K562 (cell line): ENCODE results near the gene CCDC171. TPM values are rescaled to one million over a fixed set of nuclear protein-coding genes. Genes with fewer than 3 reads are reported as not detected.

Source experiments
- ATAC-seq: fragments of 200-7000 bp; cut with Tn5 transposase; 3 replicates; pipeline ENCODE4 v1.9.1; 2020; ENCODE audit warnings: moderate library complexity
- BruUV-seq: library from RNA; stranded (reverse); fragments of 400-500 nt; replicated peaks from 2 replicates; lab custom pipeline; 2021; lab: Mats Ljungman, UMichigan
- CTCF ChIA-PET: fragments of 300-600 bp; formaldehyde crosslinking; extraction: SDS; loops from one replicate; lab custom pipeline; 2021; ENCODE audit warnings: low intra/inter-chr PET ratio; lab: Yijun Ruan, JAX
- POLR2A ChIA-PET: fragments of 300-600, 350-650 bp; sonication (Branson Sonifier 250); formaldehyde crosslinking; extraction: SDS; loops from one replicate; lab custom pipeline; 2021; ENCODE audit warnings: antibody characterized with exemption, inconsistent platforms; lab: Yijun Ruan, JAX
- DNase-seq, 4 experiments: peaks; one replicate each; pipeline versions ENCODE4 v3.0.0 to v3.0.0-alpha.2; 2011 to 2018; ENCODE audit warnings: low spot score in 3 of 4, mixed read lengths in 3 of 4; ENCODE audit errors: extremely low read depth in 1 of 4
- FAIRE-seq: peaks from 2 replicates; lab custom pipeline; 2011; peaks lifted over from hg19 to GRCh38; lab: Jason Lieb, UNC
- H2AFZ ChIP-seq: 2 replicates; pipeline ENCODE4 v1.6.0; 2011; ENCODE audit warnings: low read depth, low read length, control low read depth, inconsistent platforms
- H3K27ac ChIP-seq: fragments of 200-600 bp; 3 replicates; pipeline ENCODE4 v1.8.0; 2011; ENCODE audit warnings: low read depth, mild to moderate bottlenecking, control low read depth, inconsistent platforms, low read length, moderate library complexity, mixed read lengths; ENCODE audit errors: extremely low read depth
- H3K27me3 ChIP-seq, 2 experiments: fragments of 300-600 bp in 1 of 2; 2 replicates in 1 of 2; 3 replicates in 1 of 2; pipeline versions ENCODE4 v1.6.0 to v1.8.0; 2011; ENCODE audit warnings: inconsistent platforms in 2 of 2, low read length in 2 of 2, mild to moderate bottlenecking in 1 of 2, mixed read lengths in 1 of 2, moderate library complexity in 1 of 2; ENCODE audit not compliant: control insufficient read depth in 2 of 2, insufficient read depth in 2 of 2
- H3K36me3 ChIP-seq: fragments of 300-600 bp; 3 replicates; pipeline ENCODE4 v1.8.0; 2011; ENCODE audit warnings: mild to moderate bottlenecking, low read length, inconsistent platforms; ENCODE audit not compliant: control insufficient read depth, insufficient read depth
- H3K4me1 ChIP-seq, 2 experiments: fragments of 200-600 bp in 1 of 2; replicated peaks in 1 of 2; 2 replicates in 1 of 2; 3 replicates in 1 of 2; pipeline versions ENCODE4 v1.5.1 to v1.8.0; 2011; ENCODE audit warnings: inconsistent platforms in 2 of 2, low read length in 2 of 2, mild to moderate bottlenecking in 1 of 2, mixed read lengths in 1 of 2, moderate library complexity in 1 of 2; ENCODE audit not compliant: control insufficient read depth in 2 of 2, insufficient read depth in 2 of 2
- H3K4me2 ChIP-seq: 2 replicates; pipeline ENCODE4 v1.6.1; 2011; ENCODE audit warnings: low read length, control low read depth, inconsistent platforms, mixed read lengths; ENCODE audit not compliant: insufficient read depth
- H3K4me3 ChIP-seq: fragments of 200-600 bp; sonication (generic), shearing (Covaris generic); 2 replicates; pipeline ENCODE4 v1.5.1; 2016; ENCODE audit warnings: control low read depth, inconsistent platforms
- H3K79me2 ChIP-seq: fragments of 200-600 bp; 3 replicates; pipeline ENCODE4 v1.8.0; 2011; ENCODE audit warnings: low read length, inconsistent platforms; ENCODE audit not compliant: control insufficient read depth, insufficient read depth
- H3K9ac ChIP-seq, 2 experiments: 2 replicates each; pipeline versions ENCODE4 v1.6.0 to v1.6.1; 2011; ENCODE audit warnings: low read depth in 2 of 2, low read length in 2 of 2, control low read depth in 1 of 2, inconsistent platforms in 1 of 2, mild to moderate bottlenecking in 1 of 2, mixed read lengths in 1 of 2; ENCODE audit not compliant: insufficient read depth in 1 of 2
- H3K9me1 ChIP-seq: one replicate; pipeline ENCODE4 v1.6.0; 2011; ENCODE audit warnings: inconsistent platforms, mild to moderate bottlenecking, low read length, moderate library complexity; ENCODE audit not compliant: control insufficient read depth, insufficient read depth
- H3K9me3 ChIP-seq: replicated peaks from 2 replicates; pipeline ENCODE4 v1.5.1; 2011; ENCODE audit warnings: low read depth, low read length, inconsistent platforms; ENCODE audit not compliant: control insufficient read depth, insufficient read depth
- H4K20me1 ChIP-seq: replicated peaks from 2 replicates; pipeline ENCODE4 v1.6.1; 2011; ENCODE audit warnings: low read length, inconsistent platforms, mixed read lengths; ENCODE audit not compliant: control insufficient read depth, insufficient read depth
- ARID1B ChIP-seq: fragments of 450-650 bp; IDR thresholded peaks from 2 replicates; pipeline ENCODE4 v1.6.1; 2016; ENCODE audit warnings: antibody characterized with exemption, mild to moderate bottlenecking, inconsistent platforms
- CSDE1 ChIP-seq, 2 experiments: fragments of 450-650 bp; IDR thresholded peaks; 2 replicates each; pipeline ENCODE4 v1.6.1; 2016; ENCODE audit warnings: mild to moderate bottlenecking in 1 of 2
- FOXK2 ChIP-seq, 2 experiments: fragments of 450-650 bp; IDR thresholded peaks in 1 of 2; conservative IDR thresholded peaks in 1 of 2; 2 replicates each; pipeline ENCODE4 v1.6.1; 2016; ENCODE audit warnings: low read depth in 2 of 2, mild to moderate bottlenecking in 1 of 2
- MEF2D ChIP-seq: conservative IDR thresholded peaks from 2 replicates; pipeline ENCODE4 v1.6.1; 2016; ENCODE audit warnings: low read depth, missing genetic modification characterization, missing compliant biosample characterization
- NELFE ChIP-seq: IDR thresholded peaks from 2 replicates; pipeline ENCODE4 v1.6.1; 2011; ENCODE audit warnings: mild to moderate bottlenecking; ENCODE audit not compliant: insufficient read depth, insufficient read length
- PHB2 ChIP-seq: fragments of 450-650 bp; IDR thresholded peaks from 2 replicates; pipeline ENCODE4 v1.6.1; 2017; ENCODE audit warnings: low read depth
- RBM17 ChIP-seq: fragments of 200-400 bp; formaldehyde crosslinking; IDR thresholded peaks from 2 replicates; pipeline ENCODE4 v1.6.1; 2017; ENCODE audit warnings: low read depth, mild to moderate bottlenecking, low read length, borderline replicate concordance
- SIRT6 ChIP-seq: IDR thresholded peaks from one replicate; pipeline ENCODE4 v1.6.1; 2012; ENCODE audit warnings: low read depth, mild to moderate bottlenecking, control low read depth, inconsistent platforms, low read length, moderate library complexity
- ZNF121 ChIP-seq: sonication (generic); formaldehyde crosslinking; conservative IDR thresholded peaks from 2 replicates; pipeline ENCODE4 v1.8.0; 2022; ENCODE audit warnings: missing genetic modification reagents
- ZNF174 ChIP-seq: fragments of 250-450 bp; sonication (Bioruptor Pico); IDR thresholded peaks from 2 replicates; pipeline ENCODE4 v1.4.0; 2020; ENCODE audit warnings: mild to moderate bottlenecking
- ZNF253 ChIP-seq: fragments of 250-450 bp; sonication (Bioruptor Pico); conservative IDR thresholded peaks from 2 replicates; pipeline ENCODE4 v1.6.1; 2021; ENCODE audit warnings: mild to moderate bottlenecking
- ZNF583 ChIP-seq: fragments of 250-450 bp; sonication (Bioruptor Pico); IDR thresholded peaks from 2 replicates; pipeline ENCODE4 v1.4.0; 2020
- ZNF695 ChIP-seq: fragments of 450-650 bp; formaldehyde crosslinking; IDR thresholded peaks from 2 replicates; pipeline ENCODE4 v1.4.0; 2020; ENCODE audit warnings: mild to moderate bottlenecking, moderate library complexity
- WGBS: fragments of 100-300 bp; shearing (Covaris generic); methylation state at CpG from one replicate; pipeline ENCODE4 v1.1.6; 2016; ENCODE audit warnings: low coverage, mixed read lengths; ENCODE audit not compliant: insufficient coverage; ENCODE audit errors: missing lambda C conversion rate; 5-methylcytosine and 5-hydroxymethylcytosine counted together
- in situ Hi-C: fragments of 300-500 bp; cut with MboI; formaldehyde crosslinking; loops from 4 replicates; pipeline ENCODE4 v1.15.0; 2018; ENCODE audit warnings: inconsistent platforms, mixed read lengths
- intact Hi-C: fragments of 100-400 bp; cut with micrococcal nuclease; formaldehyde crosslinking; loops from 2 replicates; pipeline ENCODE4 v1.14.2; 2022
- polyA plus RNA-seq, 8 experiments: library from polyadenylated mRNA; depleted of rRNA in 4 of 8; stranded (reverse) in 5 of 8; unstranded in 3 of 8; fragments of >200 nt; fragmentation: Nextera tagmentation in 2 of 8; fragmentation: Illumina TruSeq in 1 of 8; extraction: Ambion mirVana in 2 of 8; extraction: Trizol in 1 of 8; gene quantifications; 2 replicates each; pipeline versions ENCODE4 v1.2.1 to v1.2.3, GENCODE V29; 2011 to 2014; ENCODE audit warnings: inconsistent platforms in 1 of 8, missing spikeins in 1 of 8
- total RNA-seq, 7 experiments: library from RNA; depleted of rRNA in 6 of 7; stranded (reverse); fragments of >200 nt in 6 of 7; fragmentation: Illumina TruSeq in 2 of 7; extraction: Trizol in 2 of 7; gene quantifications; 2 replicates each; pipeline versions ENCODE4 v1.2.1 to v1.2.3, GENCODE V29; 2011 to 2021; ENCODE audit warnings: low replicate concordance in 1 of 7
- TF ChIP-seq, protein P1 (sequence below): fragments of 250-450 bp; sonication (Bioruptor Pico); IDR thresholded peaks from 2 replicates; pipeline ENCODE4 v1.5.0; 2021
- TF ChIP-seq, protein P2 (sequence below): sonication (generic); formaldehyde crosslinking; IDR thresholded peaks from 2 replicates; pipeline ENCODE4 v1.8.0; 2022; ENCODE audit warnings: missing genetic modification reagents, mild to moderate bottlenecking, moderate library complexity, borderline replicate concordance

CCDC171 gene
- total and polyA plus RNA-seq, 9 of the 15 experiments (the other 6 are each of a cell fraction or from before 2014, with no cell fraction given), result 0.08 to 3.8 (median 0.27) TPM

DNA sequence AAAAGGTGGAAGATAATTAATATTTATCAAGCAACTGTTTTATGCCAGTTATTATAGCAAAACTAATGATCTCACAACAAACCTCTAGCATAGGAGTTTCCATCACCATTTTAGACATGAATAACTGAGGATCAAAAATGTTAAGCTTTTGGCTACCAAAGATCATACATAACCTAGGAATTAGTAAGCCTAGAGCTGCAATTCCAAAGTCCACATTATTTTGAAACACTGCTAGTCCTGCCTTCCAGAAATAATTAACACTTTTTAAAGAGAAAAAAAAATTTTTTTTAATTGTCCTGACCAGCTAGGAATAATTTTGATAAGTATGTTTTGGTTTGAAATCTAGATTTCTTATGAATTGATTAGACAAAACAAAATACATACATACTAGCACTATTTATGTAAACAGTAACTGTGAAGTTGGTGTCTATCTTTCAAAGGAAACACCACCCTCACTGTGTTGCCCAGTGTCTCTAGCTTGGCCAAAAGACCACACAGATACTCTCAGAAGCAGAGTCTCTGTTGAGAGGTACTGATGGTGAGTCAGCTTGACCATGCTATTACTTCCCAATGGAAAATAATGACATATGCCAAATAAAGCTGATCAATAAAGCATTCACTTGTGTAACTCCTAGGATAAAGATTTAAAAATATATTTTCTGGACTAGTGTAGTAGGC, 422.4 kb downstream of the CCDC171 start:
- no peaks in the 10 kb centered on the region for H3K9me1 ChIP-seq
- no peaks in the 10 kb centered on the region for H3K4me1 ChIP-seq
- H3K9me3 ChIP-seq, result no peaks in the 10 kb centered on the region
- intact Hi-C loops, result no loop called here
- H3K4me2 ChIP-seq, result no peak overlapping the region
- ChIA-PET POLR2A (no interaction called here), CTCF (no interaction called here)
- no peak overlapping the region for H3K27ac ChIP-seq
- no peaks in the 10 kb centered on the region for H3K27me3 ChIP-seq
- no peak for ATAC-seq
- TF ChIP-seq FOXK2 (conservative IDR thresholded peaks at IDR 0.05 in 1 of 2, IDR thresholded peaks at IDR 0.05 in 1 of 2; ENCODE audit: low read depth in 2 of 2), result no peak
- no peak for TF ChIP-seq CSDE1 (IDR thresholded peaks at IDR 0.05)
- TF ChIP-seq RBM17, result no peak
- no peak for TF ChIP-seq ZNF583 (CRISPR knock-in tag)
- no peak for TF ChIP-seq ZNF174 (CRISPR knock-in tag)
- TF ChIP-seq ZNF121 (CRISPR knock-in tag), result no peak
- TF ChIP-seq PHB2, result no peak
- no peak overlapping the region for H3K9ac ChIP-seq
- BruUV-seq, result no TSS peak
- no peak overlapping the region for H2AFZ ChIP-seq
- in situ Hi-C loops, result no loop called here
- H4K20me1 ChIP-seq, result no peaks in the 10 kb centered on the region
- DNase-seq, result no peak
- H3K4me3 ChIP-seq, result no peak overlapping the region
- H3K36me3 ChIP-seq, result no peaks in the 10 kb centered on the region
- H3K79me2 ChIP-seq, result no peaks in the 10 kb centered on the region
- no peak for FAIRE-seq

DNA sequence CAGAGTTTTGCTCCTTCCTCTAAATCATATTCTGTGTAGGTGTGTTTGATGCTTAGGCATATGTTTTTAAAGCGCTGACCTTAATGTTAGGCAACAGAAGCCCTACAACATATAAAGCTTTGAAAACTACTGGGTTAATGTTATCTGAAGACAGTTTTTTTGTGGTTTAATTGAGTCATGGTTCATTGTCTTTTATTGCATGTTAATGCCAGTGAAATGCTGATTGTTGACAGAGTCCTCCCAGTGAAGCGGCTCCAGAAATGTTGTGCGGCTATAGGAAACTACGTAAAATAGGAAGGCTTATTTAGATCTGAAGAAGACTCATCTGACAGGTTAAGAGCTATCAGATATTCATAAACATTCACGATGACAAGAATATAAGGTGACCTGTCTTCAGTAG, 424.6 kb downstream of the CCDC171 start:
- Histone ChIP-seq H3K4me2 (no peak overlapping the region), H3K27ac (no peak overlapping the region), H3K9ac (no peak overlapping the region), H3K36me3 (no peaks in the 10 kb centered on the region), H3K9me1 (no peaks in the 10 kb centered on the region), H3K4me1 (no peaks in the 10 kb centered on the region), H3K27me3 (no peaks in the 10 kb centered on the region), H3K4me3 (no peak overlapping the region), H3K9me3 (no peaks in the 10 kb centered on the region), H4K20me1 (no peaks in the 10 kb centered on the region), H3K79me2 (no peaks in the 10 kb centered on the region), H2AFZ (no peak overlapping the region)
- no TSS peak for BruUV-seq
- FAIRE-seq (no peak), ATAC-seq (no peak), DNase-seq (no peak)
- ChIA-PET POLR2A (interaction anchor here (0.6 kb wide), 1 partner anchor 177 kb away, joined by 3 read pairs; no protein-coding TSS in a partner anchor), CTCF (no interaction called here)
- WGBS, result 4% methylated on average over 5 of the region's 5 CpGs
- intact Hi-C loops (no loop called here), in situ Hi-C loops (no loop called here)
- TF ChIP-seq, protein P1, sequence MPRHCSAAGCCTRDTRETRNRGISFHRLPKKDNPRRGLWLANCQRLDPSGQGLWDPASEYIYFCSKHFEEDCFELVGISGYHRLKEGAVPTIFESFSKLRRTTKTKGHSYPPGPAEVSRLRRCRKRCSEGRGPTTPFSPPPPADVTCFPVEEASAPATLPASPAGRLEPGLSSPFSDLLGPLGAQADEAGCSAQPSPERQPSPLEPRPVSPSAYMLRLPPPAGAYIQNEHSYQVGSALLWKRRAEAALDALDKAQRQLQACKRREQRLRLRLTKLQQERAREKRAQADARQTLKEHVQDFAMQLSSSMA (CRISPR knock-in tag), result no peak
- TF ChIP-seq NELFE, result no peak
- no peak for TF ChIP-seq ARID1B
- no peak for TF ChIP-seq MEF2D (tag)
- TF ChIP-seq SIRT6, result no peak
- TF ChIP-seq ZNF253 (CRISPR knock-in tag), result no peak
- TF ChIP-seq ZNF695 (CRISPR knock-in tag), result no peak
- TF ChIP-seq, protein P2, sequence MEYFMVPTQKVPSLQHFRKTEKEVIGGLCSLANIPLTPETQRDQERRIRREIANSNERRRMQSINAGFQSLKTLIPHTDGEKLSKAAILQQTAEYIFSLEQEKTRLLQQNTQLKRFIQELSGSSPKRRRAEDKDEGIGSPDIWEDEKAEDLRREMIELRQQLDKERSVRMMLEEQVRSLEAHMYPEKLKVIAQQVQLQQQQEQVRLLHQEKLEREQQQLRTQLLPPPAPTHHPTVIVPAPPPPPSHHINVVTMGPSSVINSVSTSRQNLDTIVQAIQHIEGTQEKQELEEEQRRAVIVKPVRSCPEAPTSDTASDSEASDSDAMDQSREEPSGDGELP (CRISPR knock-in tag), result no peak
